ENCODE data around the gene GPC6.

DNA sequence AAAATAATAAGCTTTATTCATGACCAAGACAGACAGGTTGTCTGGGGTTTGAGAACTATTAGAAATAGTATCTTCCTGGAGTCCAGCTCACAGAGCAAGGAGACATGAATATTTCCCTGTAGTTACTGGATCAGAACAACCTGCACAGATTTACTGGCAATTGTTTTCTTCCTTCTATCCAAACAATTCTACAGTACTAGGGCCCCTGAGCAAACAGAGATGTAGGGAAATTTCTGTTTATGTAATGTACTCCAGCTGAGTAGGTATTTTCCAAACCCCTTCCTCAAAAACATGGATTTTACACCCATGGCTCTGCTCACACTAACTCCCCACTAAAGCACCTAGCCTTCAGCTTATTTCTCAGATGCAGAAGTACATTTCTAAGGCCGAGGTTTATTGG lies 557.6 kb downstream of the GPC6 start:
- no peak for TF ChIP-seq POLR2A (IDR thresholded peaks at IDR 0.05; ENCODE audit: extremely low read depth, insufficient read length)
- TF ChIP-seq, protein P1, sequence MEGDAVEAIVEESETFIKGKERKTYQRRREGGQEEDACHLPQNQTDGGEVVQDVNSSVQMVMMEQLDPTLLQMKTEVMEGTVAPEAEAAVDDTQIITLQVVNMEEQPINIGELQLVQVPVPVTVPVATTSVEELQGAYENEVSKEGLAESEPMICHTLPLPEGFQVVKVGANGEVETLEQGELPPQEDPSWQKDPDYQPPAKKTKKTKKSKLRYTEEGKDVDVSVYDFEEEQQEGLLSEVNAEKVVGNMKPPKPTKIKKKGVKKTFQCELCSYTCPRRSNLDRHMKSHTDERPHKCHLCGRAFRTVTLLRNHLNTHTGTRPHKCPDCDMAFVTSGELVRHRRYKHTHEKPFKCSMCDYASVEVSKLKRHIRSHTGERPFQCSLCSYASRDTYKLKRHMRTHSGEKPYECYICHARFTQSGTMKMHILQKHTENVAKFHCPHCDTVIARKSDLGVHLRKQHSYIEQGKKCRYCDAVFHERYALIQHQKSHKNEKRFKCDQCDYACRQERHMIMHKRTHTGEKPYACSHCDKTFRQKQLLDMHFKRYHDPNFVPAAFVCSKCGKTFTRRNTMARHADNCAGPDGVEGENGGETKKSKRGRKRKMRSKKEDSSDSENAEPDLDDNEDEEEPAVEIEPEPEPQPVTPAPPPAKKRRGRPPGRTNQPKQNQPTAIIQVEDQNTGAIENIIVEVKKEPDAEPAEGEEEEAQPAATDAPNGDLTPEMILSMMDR (IDR thresholded peaks at IDR 0.05; ENCODE audit: low read depth, low read length), result no peak
- no peak for TF ChIP-seq MYC (IDR thresholded peaks at IDR 0.05; ENCODE audit: low read depth, low read length)

Measured in NB4 (cell line).